H1 (cell line): ENCODE data around the gene LDLRAD3. TPM values are rescaled to one million over a fixed set of nuclear protein-coding genes. Genes with fewer than 3 reads are reported as not detected.

Experiments
- CTCF ChIA-PET: fragments of 300-600 bp; sonication (Branson Sonifier 250); formaldehyde crosslinking; loops from one replicate; lab custom pipeline; 2021; ENCODE audit not compliant: partially characterized antibody; lab: Charles Lee
- POLR2A ChIA-PET: fragments of 300-600 bp; sonication (Branson Sonifier 250); formaldehyde crosslinking; loops from one replicate; lab custom pipeline; 2021; ENCODE audit warnings: inconsistent platforms; ENCODE audit not compliant: partially characterized antibody; lab: Charles Lee
- DNase-seq, 2 experiments: peaks; one replicate each; pipeline versions ENCODE4 v3.0.0 to v3.0.0-alpha.2; 2010 to 2022; ENCODE audit warnings: low spot score in 2 of 2, low read depth in 1 of 2, mixed read lengths in 1 of 2
- FAIRE-seq: peaks from 2 replicates; lab custom pipeline; 2011; peaks lifted over from hg19 to GRCh38; lab: Jason Lieb, UNC
- H2AFZ ChIP-seq: 2 replicates; pipeline ENCODE4 v1.8.1; 2012; ENCODE audit warnings: low read length, inconsistent platforms
- H2AK5ac ChIP-seq: 2 replicates; pipeline ENCODE4 v1.6.1; 2013; ENCODE audit warnings: low read depth, low read length
- H2BK120ac ChIP-seq: replicated peaks from 2 replicates; pipeline ENCODE3; 2013; ENCODE audit warnings: low read depth, low read length, inconsistent platforms
- H2BK12ac ChIP-seq: 2 replicates; pipeline ENCODE4 v1.6.1; 2013; ENCODE audit warnings: low read depth, low read length
- H2BK15ac ChIP-seq: 2 replicates; pipeline ENCODE4 v1.6.1; 2013; ENCODE audit warnings: low read length
- H2BK20ac ChIP-seq: 2 replicates; pipeline ENCODE4 v1.6.1; 2013; ENCODE audit warnings: low read length
- H2BK5ac ChIP-seq: 2 replicates; pipeline ENCODE4 v1.6.1; 2013; ENCODE audit warnings: low read depth, low read length
- H3K14ac ChIP-seq: 2 replicates; pipeline ENCODE4 v1.6.1; 2013; ENCODE audit warnings: inconsistent platforms; ENCODE audit not compliant: insufficient read length
- H3K18ac ChIP-seq: 2 replicates; pipeline ENCODE4 v1.6.1; 2013; ENCODE audit warnings: low read length; ENCODE audit errors: extremely low read depth
- H3K23ac ChIP-seq: 2 replicates; pipeline ENCODE4 v1.6.1; 2013; ENCODE audit warnings: inconsistent platforms; ENCODE audit not compliant: insufficient read length
- H3K23me2 ChIP-seq: 2 replicates; pipeline ENCODE4 v1.6.1; 2013; ENCODE audit warnings: low read depth, low read length
- H3K27ac ChIP-seq: 2 replicates; pipeline ENCODE4 v1.6.1; 2011; ENCODE audit warnings: low read depth, low read length, inconsistent platforms
- H3K27me3 ChIP-seq, 4 experiments: replicated peaks in 1 of 4; 1 replicate in 1 of 4; 2 replicates in 3 of 4; pipeline versions ENCODE4 v1.6.1 to v1.8.1; 2011 to 2013; ENCODE audit warnings: low read length in 3 of 4, mild to moderate bottlenecking in 3 of 4, inconsistent platforms in 2 of 4, mixed read lengths in 2 of 4, moderate library complexity in 1 of 4; ENCODE audit not compliant: control insufficient read depth in 3 of 4, insufficient read depth in 3 of 4; ENCODE audit errors: extremely low read depth in 1 of 4
- H3K36me3 ChIP-seq, 4 experiments: 2 replicates each; pipeline versions ENCODE4 v1.6.1 to v1.8.1; 2011 to 2013; ENCODE audit warnings: mild to moderate bottlenecking in 4 of 4, low read length in 3 of 4, moderate library complexity in 2 of 4, control low read depth in 1 of 4, inconsistent platforms in 1 of 4; ENCODE audit not compliant: insufficient read depth in 4 of 4, control insufficient read depth in 2 of 4
- H3K4ac ChIP-seq: replicated peaks from 2 replicates; pipeline ENCODE3; 2013; ENCODE audit warnings: low read length, low read depth, mixed read lengths, inconsistent platforms; ENCODE audit not compliant: insufficient read length
- H3K4me1 ChIP-seq, 4 experiments: replicated peaks in 1 of 4; 1 replicate in 1 of 4; 2 replicates in 3 of 4; pipeline versions ENCODE4 v1.6.1 to v1.8.1; 2011 to 2013; ENCODE audit warnings: low read length in 3 of 4, inconsistent platforms in 2 of 4, mixed read lengths in 1 of 4; ENCODE audit not compliant: insufficient read depth in 4 of 4, control insufficient read depth in 3 of 4
- H3K4me2 ChIP-seq, 2 experiments: 2 replicates each; pipeline versions ENCODE4 v1.6.1 to v1.8.1; 2011 to 2013; ENCODE audit warnings: low read depth in 2 of 2, low read length in 2 of 2, control low read depth in 1 of 2, inconsistent platforms in 1 of 2, mild to moderate bottlenecking in 1 of 2; ENCODE audit not compliant: insufficient read depth in 1 of 2
- H3K4me3 ChIP-seq, 4 experiments: fragments of 200-600, 300-600 bp in 1 of 4; sonication (generic), shearing (Covaris generic), sonication (Bioruptor Twin) in 1 of 4; 2 replicates each; pipeline versions ENCODE4 v1.5.1 to v1.8.1; 2011 to 2016; ENCODE audit warnings: low read length in 4 of 4, low read depth in 3 of 4, control low read depth in 2 of 4, inconsistent platforms in 2 of 4, mild to moderate bottlenecking in 2 of 4, mixed read lengths in 1 of 4, moderate library complexity in 1 of 4; ENCODE audit not compliant: insufficient read depth in 2 of 4; ENCODE audit errors: extremely low read depth in 1 of 4
- H3K56ac ChIP-seq: replicated peaks from 2 replicates; pipeline ENCODE3; 2013; ENCODE audit warnings: low read depth, mild to moderate bottlenecking, mixed read lengths, low read length, inconsistent platforms; ENCODE audit not compliant: insufficient read length
- H3K79me1 ChIP-seq: 2 replicates; pipeline ENCODE4 v1.6.1; 2013; ENCODE audit warnings: low read depth, low read length, control low read depth
- H3K79me2 ChIP-seq, 2 experiments: 2 replicates each; pipeline versions ENCODE4 v1.6.1 to v1.8.1; 2012 to 2013; ENCODE audit warnings: low read length in 2 of 2, mild to moderate bottlenecking in 2 of 2, inconsistent platforms in 1 of 2; ENCODE audit not compliant: insufficient read depth in 2 of 2, control insufficient read depth in 1 of 2
- H3K9ac ChIP-seq, 4 experiments: replicated peaks in 1 of 4; 1 replicate in 1 of 4; 2 replicates in 3 of 4; pipeline versions ENCODE4 v1.6.1 to v1.8.1; 2011 to 2013; ENCODE audit warnings: low read depth in 3 of 4, low read length in 3 of 4, control low read depth in 2 of 4, mild to moderate bottlenecking in 2 of 4, moderate library complexity in 2 of 4, inconsistent platforms in 1 of 4; ENCODE audit errors: extremely low read depth in 1 of 4
- H3K9me3 ChIP-seq, 2 experiments: 2 replicates each; pipeline versions ENCODE4 v1.6.1 to v1.8.1; 2012 to 2013; ENCODE audit warnings: mild to moderate bottlenecking in 2 of 2, moderate library complexity in 2 of 2, control low read depth in 1 of 2, inconsistent platforms in 1 of 2, low read depth in 1 of 2, low read length in 1 of 2, mixed read lengths in 1 of 2; ENCODE audit not compliant: insufficient read depth in 2 of 2
- H4K20me1 ChIP-seq, 2 experiments: replicated peaks in 1 of 2; 2 replicates each; pipeline versions ENCODE3 to v1.8.1; 2011 to 2013; ENCODE audit warnings: inconsistent platforms in 2 of 2, low read length in 2 of 2, mild to moderate bottlenecking in 1 of 2; ENCODE audit not compliant: insufficient read depth in 2 of 2, control insufficient read depth in 1 of 2
- H4K5ac ChIP-seq: 2 replicates; pipeline ENCODE4 v1.6.1; 2013; ENCODE audit warnings: low read length, low read depth, mixed read lengths, inconsistent platforms; ENCODE audit not compliant: insufficient read length
- H4K8ac ChIP-seq: 2 replicates; pipeline ENCODE4 v1.8.0; 2013; ENCODE audit warnings: mild to moderate bottlenecking, moderate library complexity, low read length, inconsistent platforms; ENCODE audit not compliant: insufficient read depth; ENCODE audit errors: extremely low read depth
- H4K91ac ChIP-seq: replicated peaks from 2 replicates; pipeline ENCODE3; 2013; ENCODE audit warnings: low read length, mixed read lengths, inconsistent platforms; ENCODE audit not compliant: insufficient read length
- ATF3 ChIP-seq: IDR thresholded peaks from 2 replicates; pipeline ENCODE4 v1.6.1; 2011; ENCODE audit warnings: low read depth, mild to moderate bottlenecking, low read length; ENCODE audit not compliant: insufficient read depth
- BACH1 ChIP-seq: IDR thresholded peaks from 2 replicates; pipeline ENCODE4 v1.6.1; 2012; ENCODE audit warnings: low read length, improper control_type of control experiment
- CREB1 ChIP-seq: IDR thresholded peaks from 2 replicates; pipeline ENCODE4 v1.6.1; 2012; ENCODE audit warnings: inconsistent platforms
- CTCF ChIP-seq, 3 experiments: IDR thresholded peaks; 1 replicate in 2 of 3; 2 replicates in 1 of 3; pipeline versions ENCODE4 v1.5.1 to v1.6.1; 2011; ENCODE audit warnings: low read length in 3 of 3, mild to moderate bottlenecking in 3 of 3, inconsistent platforms in 2 of 3, low read depth in 1 of 3, moderate library complexity in 1 of 3; ENCODE audit not compliant: insufficient read depth in 1 of 3; ENCODE audit errors: control extremely low read depth in 1 of 3
- KDM4A ChIP-seq: IDR thresholded peaks from one replicate; pipeline ENCODE4 v1.7.1; 2012; ENCODE audit warnings: low read depth, mild to moderate bottlenecking, moderate library complexity, low read length, inconsistent platforms; ENCODE audit not compliant: severe bottlenecking
- POLR2A ChIP-seq, 2 experiments: IDR thresholded peaks; 1 replicate in 1 of 2; 2 replicates in 1 of 2; pipeline ENCODE4 v1.6.1; 2011; ENCODE audit warnings: low read depth in 2 of 2, low read length in 2 of 2, mild to moderate bottlenecking in 2 of 2; ENCODE audit errors: control extremely low read depth in 1 of 2
- POLR2AphosphoS5 ChIP-seq: IDR thresholded peaks from 2 replicates; pipeline ENCODE4 v1.6.1; 2011; ENCODE audit warnings: low read depth, low read length
- SP1 ChIP-seq: IDR thresholded peaks from 2 replicates; pipeline ENCODE4 v1.6.1; 2011; ENCODE audit warnings: low read depth, low read length
- SP2 ChIP-seq: IDR thresholded peaks from 2 replicates; pipeline ENCODE4 v1.6.1; 2012; ENCODE audit warnings: mild to moderate bottlenecking, low read length, inconsistent platforms
- SRF ChIP-seq: IDR thresholded peaks from 2 replicates; pipeline ENCODE4 v1.6.1; 2011; ENCODE audit warnings: mild to moderate bottlenecking, low read depth, low read length, moderate library complexity
- TAF7 ChIP-seq: optimal IDR thresholded peaks from 2 replicates; pipeline ENCODE3; 2011; ENCODE audit warnings: low read depth, mild to moderate bottlenecking, inconsistent platforms, low read length, moderate library complexity, borderline replicate concordance
- YY1 ChIP-seq: IDR thresholded peaks from 2 replicates; pipeline ENCODE4 v1.6.1; 2011; ENCODE audit warnings: low read depth, mild to moderate bottlenecking, low read length
- WGBS, 2 experiments: shearing (Covaris generic) in 1 of 2; methylation state at CpG; one replicate each; pipeline versions ENCODE4 v1.1.6 to v1.1.7; 2013 to 2015; ENCODE audit warnings: low lambda C conversion rate in 2 of 2, mixed read lengths in 2 of 2, inconsistent platforms in 1 of 2, low coverage in 1 of 2, missing lambda C conversion rate in 1 of 2; ENCODE audit not compliant: insufficient replicate concordance in 2 of 2, insufficient coverage in 1 of 2, insufficient read length in 1 of 2; ENCODE audit errors: extremely low coverage in 1 of 2, missing lambda C conversion rate in 1 of 2; 5-methylcytosine and 5-hydroxymethylcytosine counted together
- polyA plus RNA-seq, 7 experiments: library from polyadenylated mRNA; depleted of rRNA in 3 of 7; stranded (reverse) in 5 of 7; unstranded in 2 of 7; fragments of >200 nt in 5 of 7; fragments of 200-250 nt in 2 of 7; gene quantifications; 1 replicate in 5 of 7; 2 replicates in 1 of 7; 4 replicates in 1 of 7; pipeline versions ENCODE4 v1.2.1 to v1.2.3, GENCODE V29; 2011 to 2013; ENCODE audit warnings: missing spikeins in 2 of 7, mixed read lengths in 2 of 7
- total RNA-seq: library from RNA; stranded (reverse); fragmentation: NEBNext Ultra II Directional; extraction: Animal tissue kit (Norgen Biotek cat#: 25700); gene quantifications from 2 replicates; pipeline ENCODE4 v1.2.1, GENCODE V29; 2021

The LDLRAD3 gene
- total and polyA plus RNA-seq, 2 of the 8 experiments (the other 6 are each of a cell fraction or from before 2014, with no cell fraction given) = 18.6 to 22.8 TPM

- FAIRE-seq = no peak
- H2AFZ ChIP-seq = no peak overlapping the region
- H2BK12ac ChIP-seq = no peak overlapping the region
- no peak overlapping the region for H4K91ac ChIP-seq
- no peak overlapping the region for H3K18ac ChIP-seq
- H3K27ac ChIP-seq = no peak overlapping the region
- no peak overlapping the region for H3K4me3 ChIP-seq
- no peak overlapping the region for H3K56ac ChIP-seq
- no peaks in the 10 kb centered on the region for H3K9me3 ChIP-seq
- no peaks in the 10 kb centered on the region for H3K79me2 ChIP-seq
- H3K14ac ChIP-seq = no peak overlapping the region
- ChIA-PET CTCF (interaction anchor here (1.0 to 2.1 kb wide), 10 partner anchors 10 to 345 kb away, joined by 3 to 11 read pairs (median 4); no protein-coding TSS in a partner anchor), POLR2A (no interaction called here)
- no peak overlapping the region for H2BK15ac ChIP-seq
- no peak overlapping the region for H4K5ac ChIP-seq
- H3K23ac ChIP-seq = no peak overlapping the region
- H3K9ac ChIP-seq = no peak overlapping the region
- H4K20me1 ChIP-seq = no peaks in the 10 kb centered on the region
- H3K36me3 ChIP-seq = no peaks in the 10 kb centered on the region
- peaks cover 0 to 7% (median 5%) of the 10 kb centered on the region in 4 experiments; a peak in 3 of 7 replicates for H3K4me1 ChIP-seq
- H3K23me2 ChIP-seq = 0 out of 2 replicates have a peak, but pooled peaks cover under 1% of the 10 kb centered on the region
- H3K4ac ChIP-seq = no peak overlapping the region
- WGBS, 2 experiments = 94% methylated on average over 9 of the region's 9 CpGs; no CpG with 5 or more reads in 1 of the 2 experiments
- no peak overlapping the region for H3K4me2 ChIP-seq
- no peak overlapping the region for H2AK5ac ChIP-seq
- no peak overlapping the region for H2BK5ac ChIP-seq
- no peak overlapping the region for H2BK120ac ChIP-seq
- no peaks in the 10 kb centered on the region for H3K79me1 ChIP-seq
- DNase-seq = no peak
- no peaks in the 10 kb centered on the region; a peak in 1 of 7 replicates for H3K27me3 ChIP-seq
- H4K8ac ChIP-seq = no peak overlapping the region
- H2BK20ac ChIP-seq = no peak overlapping the region
- TF ChIP-seq POLR2AphosphoS5 = no peak
- no peak for TF ChIP-seq SP1
- TF ChIP-seq CREB1 = no peak
- no peak for TF ChIP-seq CTCF (IDR thresholded peaks at IDR 0.05; ENCODE audit: control extremely low read depth in 1 of 3, insufficient read depth in 1 of 3, low read depth in 1 of 3, low read length in 3 of 3)
- no peak for TF ChIP-seq SP2
- TF ChIP-seq BACH1 = no peak
- TF ChIP-seq TAF7 = no peak
- no peak for TF ChIP-seq YY1
- TF ChIP-seq ATF3 = no peak
- no peak for TF ChIP-seq KDM4A
- TF ChIP-seq SRF = no peak
- no peak for TF ChIP-seq POLR2A (IDR thresholded peaks at IDR 0.05; ENCODE audit: control extremely low read depth in 1 of 2, low read depth in 2 of 2, low read length in 2 of 2)
Observed at GRCh38 chr11:35938231-35938630, 5.6 kb upstream of the LDLRAD3 start.
